ENCODE results near the gene IL16. TPM values are rescaled to one million over a fixed set of nuclear protein-coding genes. Genes with fewer than 3 reads are reported as not detected.

Gene IL16
- total and polyA plus RNA-seq, 4 donors, result 1.9 to 6.9 (median 4.4) TPM

DNA sequence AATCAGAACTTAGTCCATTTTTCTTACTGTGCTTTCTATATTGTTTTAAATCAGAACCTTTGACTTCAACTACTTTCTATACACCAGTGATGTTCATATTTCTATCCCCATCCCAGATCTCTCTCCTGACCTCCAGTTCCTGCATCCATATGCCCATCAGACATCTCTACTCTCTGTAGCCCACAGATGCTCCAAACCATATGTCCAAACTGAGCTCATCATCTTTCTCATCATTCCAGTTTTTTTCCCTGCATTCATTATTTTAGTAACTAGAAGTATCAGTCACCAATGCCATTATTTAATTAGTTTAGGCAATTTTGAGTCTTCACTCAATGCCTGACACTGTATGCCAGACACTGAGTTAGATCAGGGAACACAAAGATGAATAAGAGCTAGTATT lies 25.4 kb upstream of the IL16 start (continued):
- TF ChIP-seq, protein P1, sequence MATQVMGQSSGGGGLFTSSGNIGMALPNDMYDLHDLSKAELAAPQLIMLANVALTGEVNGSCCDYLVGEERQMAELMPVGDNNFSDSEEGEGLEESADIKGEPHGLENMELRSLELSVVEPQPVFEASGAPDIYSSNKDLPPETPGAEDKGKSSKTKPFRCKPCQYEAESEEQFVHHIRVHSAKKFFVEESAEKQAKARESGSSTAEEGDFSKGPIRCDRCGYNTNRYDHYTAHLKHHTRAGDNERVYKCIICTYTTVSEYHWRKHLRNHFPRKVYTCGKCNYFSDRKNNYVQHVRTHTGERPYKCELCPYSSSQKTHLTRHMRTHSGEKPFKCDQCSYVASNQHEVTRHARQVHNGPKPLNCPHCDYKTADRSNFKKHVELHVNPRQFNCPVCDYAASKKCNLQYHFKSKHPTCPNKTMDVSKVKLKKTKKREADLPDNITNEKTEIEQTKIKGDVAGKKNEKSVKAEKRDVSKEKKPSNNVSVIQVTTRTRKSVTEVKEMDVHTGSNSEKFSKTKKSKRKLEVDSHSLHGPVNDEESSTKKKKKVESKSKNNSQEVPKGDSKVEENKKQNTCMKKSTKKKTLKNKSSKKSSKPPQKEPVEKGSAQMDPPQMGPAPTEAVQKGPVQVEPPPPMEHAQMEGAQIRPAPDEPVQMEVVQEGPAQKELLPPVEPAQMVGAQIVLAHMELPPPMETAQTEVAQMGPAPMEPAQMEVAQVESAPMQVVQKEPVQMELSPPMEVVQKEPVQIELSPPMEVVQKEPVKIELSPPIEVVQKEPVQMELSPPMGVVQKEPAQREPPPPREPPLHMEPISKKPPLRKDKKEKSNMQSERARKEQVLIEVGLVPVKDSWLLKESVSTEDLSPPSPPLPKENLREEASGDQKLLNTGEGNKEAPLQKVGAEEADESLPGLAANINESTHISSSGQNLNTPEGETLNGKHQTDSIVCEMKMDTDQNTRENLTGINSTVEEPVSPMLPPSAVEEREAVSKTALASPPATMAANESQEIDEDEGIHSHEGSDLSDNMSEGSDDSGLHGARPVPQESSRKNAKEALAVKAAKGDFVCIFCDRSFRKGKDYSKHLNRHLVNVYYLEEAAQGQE (IDR thresholded peaks at IDR 0.05), result no peak
- TF ChIP-seq YY1 (IDR thresholded peaks at IDR 0.05) (no peak), GABPA (IDR thresholded peaks at IDR 0.05 in 1 of 2, conservative IDR thresholded peaks at IDR 0.05 in 1 of 2) (no peak), FOXA1 (IDR thresholded peaks at IDR 0.05) (no peak), TAF1 (conservative IDR thresholded peaks at IDR 0.05) (no peak), CTCF (IDR thresholded peaks at IDR 0.05; ENCODE audit: low read depth, low read length, missing input control) (no peak)

DNA sequence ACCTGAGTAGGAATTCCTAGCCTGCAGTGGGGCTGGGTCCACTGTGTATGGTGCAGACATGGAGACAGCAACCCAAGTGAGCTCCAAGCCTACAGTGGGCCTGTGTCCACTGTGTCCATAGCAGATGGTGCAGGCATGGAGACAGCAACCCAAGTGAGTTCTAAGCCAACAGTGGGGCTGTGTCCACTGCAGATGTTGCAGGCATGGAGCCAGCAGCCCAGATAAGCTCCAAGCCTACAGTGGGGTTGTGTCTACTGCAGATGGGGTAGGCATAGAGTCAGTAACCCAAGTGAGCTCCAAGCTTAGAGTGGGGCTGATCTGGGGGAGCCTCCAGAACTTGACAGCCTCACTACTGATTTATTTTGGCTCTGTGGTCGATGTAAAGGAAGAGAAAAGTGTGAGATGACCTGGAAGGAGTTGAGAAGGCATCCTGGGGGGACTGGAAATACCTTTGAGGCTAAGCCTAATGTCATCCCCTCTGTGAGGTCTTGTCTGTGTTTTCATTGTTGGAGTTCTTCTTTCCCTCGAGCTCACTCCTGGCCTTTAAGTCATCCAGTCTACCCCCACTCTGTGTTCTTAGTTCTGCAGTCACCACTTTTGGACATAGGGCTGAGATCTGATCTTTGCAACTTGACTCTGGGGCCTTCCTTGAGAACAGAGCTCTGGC lies 22.4 kb upstream of the IL16 start:
- Histone ChIP-seq H3K9me3 (ENCODE audit: control insufficient read depth in 4 of 4, low read length in 3 of 4) (no peaks in the 10 kb centered on the region), H3K4me1 (ENCODE audit: control insufficient read depth in 4 of 4, insufficient read depth in 4 of 4, low read length in 3 of 4) (no peaks in the 10 kb centered on the region), H3K27ac (ENCODE audit: low read depth in 1 of 2, low read length in 2 of 2) (no peak overlapping the region), H3K4me3 (ENCODE audit: low read depth in 1 of 3, low read length in 3 of 3) (no peak overlapping the region), H3K9ac (ENCODE audit: low read depth in 1 of 2, low read length in 2 of 2) (no peak overlapping the region), H3K36me3 (ENCODE audit: control insufficient read depth in 4 of 4, insufficient read depth in 3 of 4, low read depth in 1 of 4, low read length in 3 of 4) (no peaks in the 10 kb centered on the region), H3K27me3 (ENCODE audit: control insufficient read depth in 4 of 4, insufficient read depth in 4 of 4, low read length in 3 of 4) (no peaks in the 10 kb centered on the region)
- WGBS, result 77% methylated on average over 2 of the region's 2 CpGs
- TF ChIP-seq SP1 (IDR thresholded peaks at IDR 0.05) (no peak), HNF4G (IDR thresholded peaks at IDR 0.05) (no peak), MAX (IDR thresholded peaks at IDR 0.05) (no peak), GABPA (IDR thresholded peaks at IDR 0.05 in 1 of 2, conservative IDR thresholded peaks at IDR 0.05 in 1 of 2) (no peak)
- no peak for DNase-seq (ENCODE audit: low spot score)

DNA sequence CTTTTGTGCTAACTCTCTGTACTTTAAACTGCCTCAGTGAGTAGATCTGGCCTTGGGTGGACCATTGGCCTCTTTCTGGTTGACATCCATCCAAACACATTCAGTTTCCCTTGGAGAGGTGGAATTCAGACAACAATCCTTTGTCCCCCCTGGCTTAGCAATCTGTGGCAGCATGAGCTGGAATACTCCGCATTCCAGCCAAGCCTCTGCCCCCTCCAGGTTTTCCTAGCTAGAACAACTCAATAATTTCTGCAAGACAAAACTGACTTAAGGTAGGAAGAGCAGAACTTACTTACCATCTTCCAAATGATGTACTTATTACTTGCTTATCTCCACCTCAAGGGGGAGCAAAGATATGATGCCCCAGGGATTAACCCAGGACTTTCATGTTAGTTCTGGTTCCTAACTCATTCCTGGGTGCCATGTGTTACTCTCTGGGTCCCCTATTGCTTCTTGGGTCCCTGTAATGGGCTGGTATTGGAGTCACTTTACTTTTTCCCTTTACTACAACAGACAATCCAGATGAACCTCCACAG lies 21.8 kb upstream of the IL16 start:
- Histone ChIP-seq H3K36me3 (ENCODE audit: control insufficient read depth in 4 of 4, insufficient read depth in 3 of 4, low read depth in 1 of 4, low read length in 3 of 4) (no peaks in the 10 kb centered on the region), H3K9ac (ENCODE audit: low read depth in 1 of 2, low read length in 2 of 2) (no peak overlapping the region), H3K4me1 (ENCODE audit: control insufficient read depth in 4 of 4, insufficient read depth in 4 of 4, low read length in 3 of 4) (no peaks in the 10 kb centered on the region), H3K27ac (ENCODE audit: low read depth in 1 of 2, low read length in 2 of 2) (no peak overlapping the region), H3K9me3 (ENCODE audit: control insufficient read depth in 4 of 4, low read length in 3 of 4) (no peaks in the 10 kb centered on the region), H3K4me3 (ENCODE audit: low read depth in 1 of 3, low read length in 3 of 3) (no peak overlapping the region), H3K27me3 (ENCODE audit: control insufficient read depth in 4 of 4, insufficient read depth in 4 of 4, low read length in 3 of 4) (no peaks in the 10 kb centered on the region)
- TF ChIP-seq HNF4G (IDR thresholded peaks at IDR 0.05) (no peak), MAX (IDR thresholded peaks at IDR 0.05) (no peak), JUND (IDR thresholded peaks at IDR 0.05) (no peak), GABPA (IDR thresholded peaks at IDR 0.05 in 1 of 2, conservative IDR thresholded peaks at IDR 0.05 in 1 of 2) (no peak), TAF1 (conservative IDR thresholded peaks at IDR 0.05) (no peak), RAD21 (IDR thresholded peaks at IDR 0.05) (no peak), RXRA (IDR thresholded peaks at IDR 0.05) (no peak), NR2F2 (IDR thresholded peaks at IDR 0.05) (no peak), ATF3 (IDR thresholded peaks at IDR 0.05) (no peak), FOXA2 (IDR thresholded peaks at IDR 0.05) (no peak), YY1 (IDR thresholded peaks at IDR 0.05) (no peak), CTCF (IDR thresholded peaks at IDR 0.05; ENCODE audit: low read depth, low read length, missing input control) (no peak)
- no peak for DNase-seq (ENCODE audit: low spot score)
- 96% methylated on average over 1 of the region's 1 CpG for WGBS

Measured in liver (tissue), 9 donors.